Peyer's patch (tissue), 4 donors: ENCODE results near the gene DLL3.

ENCODE experiments used
- POLR2A ChIP-seq, 2 donors: fragments of 450-650 bp; IDR thresholded peaks; one replicate each; pipeline ENCODE4 v1.5.1; 2017; ENCODE audit warnings: antibody characterized with exemption in 2 of 2, mild to moderate bottlenecking in 2 of 2, moderate library complexity in 2 of 2
- TF ChIP-seq, protein P1 (sequence below), 6 experiments: fragments of 450-650 bp in 4 of 6; fragments of 200-600 bp in 2 of 6; sonication (generic) in 1 of 6; IDR thresholded peaks; one replicate each; pipeline ENCODE4 v1.5.1; 2017 to 2019; ENCODE audit warnings: antibody characterized with exemption in 6 of 6, mild to moderate bottlenecking in 3 of 6, moderate library complexity in 1 of 6

DNA sequence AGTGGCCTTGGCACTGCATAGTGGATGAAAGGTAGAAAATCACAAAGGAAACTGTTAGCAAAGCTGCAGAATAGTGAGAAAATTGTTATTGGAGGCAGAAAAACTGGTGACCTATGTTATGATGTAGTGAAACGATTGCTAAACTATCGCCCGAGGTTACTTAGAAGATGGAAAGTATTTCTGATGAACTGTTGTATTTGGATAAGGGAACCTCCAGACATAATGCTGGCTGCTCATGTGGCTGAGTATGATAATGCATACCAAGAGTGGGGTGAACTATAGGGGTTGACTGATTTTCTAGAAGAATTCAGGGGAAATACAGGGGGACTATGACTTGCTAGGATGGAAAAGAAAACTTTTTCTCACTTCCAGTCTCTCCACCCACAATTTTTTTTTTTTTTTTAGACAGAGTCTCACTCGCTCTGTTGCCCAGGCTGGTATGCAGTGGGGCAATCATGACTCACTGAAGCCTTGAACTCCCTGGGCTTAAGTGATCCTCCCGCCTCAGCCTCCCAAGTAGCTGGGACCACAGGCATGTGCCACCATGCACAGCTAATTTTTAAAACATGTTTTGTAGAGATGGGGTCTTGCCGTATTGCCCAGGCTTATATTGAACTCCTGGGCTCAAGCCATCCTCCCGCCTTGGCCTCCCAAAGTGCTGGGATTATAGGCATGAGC lies 45.6 kb downstream of the DLL3 start:
- TF ChIP-seq, protein P1, sequence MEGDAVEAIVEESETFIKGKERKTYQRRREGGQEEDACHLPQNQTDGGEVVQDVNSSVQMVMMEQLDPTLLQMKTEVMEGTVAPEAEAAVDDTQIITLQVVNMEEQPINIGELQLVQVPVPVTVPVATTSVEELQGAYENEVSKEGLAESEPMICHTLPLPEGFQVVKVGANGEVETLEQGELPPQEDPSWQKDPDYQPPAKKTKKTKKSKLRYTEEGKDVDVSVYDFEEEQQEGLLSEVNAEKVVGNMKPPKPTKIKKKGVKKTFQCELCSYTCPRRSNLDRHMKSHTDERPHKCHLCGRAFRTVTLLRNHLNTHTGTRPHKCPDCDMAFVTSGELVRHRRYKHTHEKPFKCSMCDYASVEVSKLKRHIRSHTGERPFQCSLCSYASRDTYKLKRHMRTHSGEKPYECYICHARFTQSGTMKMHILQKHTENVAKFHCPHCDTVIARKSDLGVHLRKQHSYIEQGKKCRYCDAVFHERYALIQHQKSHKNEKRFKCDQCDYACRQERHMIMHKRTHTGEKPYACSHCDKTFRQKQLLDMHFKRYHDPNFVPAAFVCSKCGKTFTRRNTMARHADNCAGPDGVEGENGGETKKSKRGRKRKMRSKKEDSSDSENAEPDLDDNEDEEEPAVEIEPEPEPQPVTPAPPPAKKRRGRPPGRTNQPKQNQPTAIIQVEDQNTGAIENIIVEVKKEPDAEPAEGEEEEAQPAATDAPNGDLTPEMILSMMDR (IDR thresholded peaks at IDR 0.05), result no peak
- TF ChIP-seq POLR2A (IDR thresholded peaks at IDR 0.05), result no peak
